ENCODE data around the gene CTBP2.

DNA sequence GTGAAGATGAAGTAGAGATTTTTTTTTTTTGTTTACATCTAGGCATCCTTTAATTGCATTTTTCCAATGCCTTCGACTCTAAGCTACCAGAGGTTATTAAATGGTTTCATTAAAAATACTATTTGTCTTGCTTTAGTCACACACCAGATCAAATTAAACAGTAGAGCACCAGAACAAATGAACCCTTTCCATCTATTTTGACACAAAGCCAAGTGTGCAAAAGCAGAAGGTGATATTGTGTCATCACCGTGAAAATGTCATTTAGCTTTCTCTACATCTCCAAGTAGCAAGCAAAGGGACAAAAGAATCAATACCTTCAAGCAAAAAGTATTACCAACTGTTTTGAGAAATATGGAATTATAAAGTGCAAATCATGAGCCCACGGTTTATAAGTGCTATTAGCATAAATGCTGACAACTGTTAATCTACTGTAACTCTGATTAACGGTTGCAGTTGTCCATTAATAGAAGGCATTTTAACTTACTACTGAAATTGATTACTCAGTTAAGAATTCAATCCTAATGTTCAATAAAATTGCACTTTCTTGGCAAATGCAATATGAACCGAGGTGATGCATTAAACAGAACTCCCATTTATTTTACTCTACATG is 49.1 kb downstream of the CTBP2 start:
- TF ChIP-seq, protein P1, sequence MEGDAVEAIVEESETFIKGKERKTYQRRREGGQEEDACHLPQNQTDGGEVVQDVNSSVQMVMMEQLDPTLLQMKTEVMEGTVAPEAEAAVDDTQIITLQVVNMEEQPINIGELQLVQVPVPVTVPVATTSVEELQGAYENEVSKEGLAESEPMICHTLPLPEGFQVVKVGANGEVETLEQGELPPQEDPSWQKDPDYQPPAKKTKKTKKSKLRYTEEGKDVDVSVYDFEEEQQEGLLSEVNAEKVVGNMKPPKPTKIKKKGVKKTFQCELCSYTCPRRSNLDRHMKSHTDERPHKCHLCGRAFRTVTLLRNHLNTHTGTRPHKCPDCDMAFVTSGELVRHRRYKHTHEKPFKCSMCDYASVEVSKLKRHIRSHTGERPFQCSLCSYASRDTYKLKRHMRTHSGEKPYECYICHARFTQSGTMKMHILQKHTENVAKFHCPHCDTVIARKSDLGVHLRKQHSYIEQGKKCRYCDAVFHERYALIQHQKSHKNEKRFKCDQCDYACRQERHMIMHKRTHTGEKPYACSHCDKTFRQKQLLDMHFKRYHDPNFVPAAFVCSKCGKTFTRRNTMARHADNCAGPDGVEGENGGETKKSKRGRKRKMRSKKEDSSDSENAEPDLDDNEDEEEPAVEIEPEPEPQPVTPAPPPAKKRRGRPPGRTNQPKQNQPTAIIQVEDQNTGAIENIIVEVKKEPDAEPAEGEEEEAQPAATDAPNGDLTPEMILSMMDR (IDR thresholded peaks at IDR 0.05; ENCODE audit: low read depth, low read length, missing input control) = no peak
- TF ChIP-seq, protein P2, sequence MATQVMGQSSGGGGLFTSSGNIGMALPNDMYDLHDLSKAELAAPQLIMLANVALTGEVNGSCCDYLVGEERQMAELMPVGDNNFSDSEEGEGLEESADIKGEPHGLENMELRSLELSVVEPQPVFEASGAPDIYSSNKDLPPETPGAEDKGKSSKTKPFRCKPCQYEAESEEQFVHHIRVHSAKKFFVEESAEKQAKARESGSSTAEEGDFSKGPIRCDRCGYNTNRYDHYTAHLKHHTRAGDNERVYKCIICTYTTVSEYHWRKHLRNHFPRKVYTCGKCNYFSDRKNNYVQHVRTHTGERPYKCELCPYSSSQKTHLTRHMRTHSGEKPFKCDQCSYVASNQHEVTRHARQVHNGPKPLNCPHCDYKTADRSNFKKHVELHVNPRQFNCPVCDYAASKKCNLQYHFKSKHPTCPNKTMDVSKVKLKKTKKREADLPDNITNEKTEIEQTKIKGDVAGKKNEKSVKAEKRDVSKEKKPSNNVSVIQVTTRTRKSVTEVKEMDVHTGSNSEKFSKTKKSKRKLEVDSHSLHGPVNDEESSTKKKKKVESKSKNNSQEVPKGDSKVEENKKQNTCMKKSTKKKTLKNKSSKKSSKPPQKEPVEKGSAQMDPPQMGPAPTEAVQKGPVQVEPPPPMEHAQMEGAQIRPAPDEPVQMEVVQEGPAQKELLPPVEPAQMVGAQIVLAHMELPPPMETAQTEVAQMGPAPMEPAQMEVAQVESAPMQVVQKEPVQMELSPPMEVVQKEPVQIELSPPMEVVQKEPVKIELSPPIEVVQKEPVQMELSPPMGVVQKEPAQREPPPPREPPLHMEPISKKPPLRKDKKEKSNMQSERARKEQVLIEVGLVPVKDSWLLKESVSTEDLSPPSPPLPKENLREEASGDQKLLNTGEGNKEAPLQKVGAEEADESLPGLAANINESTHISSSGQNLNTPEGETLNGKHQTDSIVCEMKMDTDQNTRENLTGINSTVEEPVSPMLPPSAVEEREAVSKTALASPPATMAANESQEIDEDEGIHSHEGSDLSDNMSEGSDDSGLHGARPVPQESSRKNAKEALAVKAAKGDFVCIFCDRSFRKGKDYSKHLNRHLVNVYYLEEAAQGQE (IDR thresholded peaks at IDR 0.05) = no peak
- TF ChIP-seq RAD21 (IDR thresholded peaks at IDR 0.05) (no peak), TAF1 (conservative IDR thresholded peaks at IDR 0.05) (no peak), JUND (IDR thresholded peaks at IDR 0.05) (no peak), RXRA (IDR thresholded peaks at IDR 0.05) (no peak), EGR1 (IDR thresholded peaks at IDR 0.05; ENCODE audit: low read depth in 2 of 2) (no peak), FOXA2 (IDR thresholded peaks at IDR 0.05) (no peak)
- TF ChIP-seq, protein P3, sequence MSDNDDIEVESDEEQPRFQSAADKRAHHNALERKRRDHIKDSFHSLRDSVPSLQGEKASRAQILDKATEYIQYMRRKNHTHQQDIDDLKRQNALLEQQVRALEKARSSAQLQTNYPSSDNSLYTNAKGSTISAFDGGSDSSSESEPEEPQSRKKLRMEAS (IDR thresholded peaks at IDR 0.05) = no peak
- TF ChIP-seq, protein P4, sequence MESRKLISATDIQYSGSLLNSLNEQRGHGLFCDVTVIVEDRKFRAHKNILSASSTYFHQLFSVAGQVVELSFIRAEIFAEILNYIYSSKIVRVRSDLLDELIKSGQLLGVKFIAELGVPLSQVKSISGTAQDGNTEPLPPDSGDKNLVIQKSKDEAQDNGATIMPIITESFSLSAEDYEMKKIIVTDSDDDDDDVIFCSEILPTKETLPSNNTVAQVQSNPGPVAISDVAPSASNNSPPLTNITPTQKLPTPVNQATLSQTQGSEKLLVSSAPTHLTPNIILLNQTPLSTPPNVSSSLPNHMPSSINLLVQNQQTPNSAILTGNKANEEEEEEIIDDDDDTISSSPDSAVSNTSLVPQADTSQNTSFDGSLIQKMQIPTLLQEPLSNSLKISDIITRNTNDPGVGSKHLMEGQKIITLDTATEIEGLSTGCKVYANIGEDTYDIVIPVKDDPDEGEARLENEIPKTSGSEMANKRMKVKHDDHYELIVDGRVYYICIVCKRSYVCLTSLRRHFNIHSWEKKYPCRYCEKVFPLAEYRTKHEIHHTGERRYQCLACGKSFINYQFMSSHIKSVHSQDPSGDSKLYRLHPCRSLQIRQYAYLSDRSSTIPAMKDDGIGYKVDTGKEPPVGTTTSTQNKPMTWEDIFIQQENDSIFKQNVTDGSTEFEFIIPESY (IDR thresholded peaks at IDR 0.05) = no peak
